ENCODE measurements around the gene EGFLAM. TPM values are rescaled to one million over a fixed set of nuclear protein-coding genes. Genes with fewer than 3 reads are reported as not detected.

EGFLAM gene
- total RNA-seq, 1 experiment from 2014 or later: 0.33 TPM

DNA sequence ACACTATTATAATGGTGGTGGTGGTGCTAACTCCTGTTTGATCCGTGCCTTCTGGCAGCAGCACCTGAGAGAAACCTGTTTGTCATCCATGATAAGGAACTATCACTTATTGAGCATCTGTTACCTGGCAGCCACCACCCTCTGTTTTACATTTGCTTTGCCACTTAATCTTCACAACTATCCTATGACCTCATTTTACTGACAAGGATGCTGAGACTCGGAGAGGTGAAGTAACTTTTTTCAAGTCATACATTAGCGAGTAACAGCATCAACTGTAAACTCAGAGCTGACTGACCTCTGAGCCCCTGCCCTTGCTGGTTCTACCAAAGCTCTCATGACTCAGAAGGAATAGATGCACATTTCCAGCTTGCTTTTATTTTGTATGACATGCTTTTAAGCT lies 81.1 kb downstream of the EGFLAM start:
- WGBS (ENCODE audit: extremely low coverage, insufficient read length, low lambda C conversion rate): no CpG with 5 or more reads among the region's 3 CpGs
- Mint-ChIP-seq H3K4me3 (no peak overlapping the region), H3K4me1 (no peaks in the 10 kb centered on the region), H3K9me3 (no peaks in the 10 kb centered on the region), H3K27me3 (ENCODE audit: low read depth) (no peaks in the 10 kb centered on the region; the same call in 1 of the 2 replicates), H3K27ac (no peak overlapping the region; a peak in 1 of 7 replicates), H3K36me3 (ENCODE audit: insufficient read depth in 1 of 3, low read depth in 3 of 3) (no peaks in the 10 kb centered on the region)
- Histone ChIP-seq H2BK20ac (ENCODE audit: low read depth, low read length, poor library complexity, severe bottlenecking) (no peak overlapping the region), H3T11ph (ENCODE audit: low read length) (no peak overlapping the region), H4K91ac (ENCODE audit: insufficient read length, low read depth, low read length) (no peak overlapping the region), H2BK12ac (ENCODE audit: insufficient read length, low read depth, low read length) (no peak overlapping the region), H3K9me3 (ENCODE audit: control insufficient read depth, low read depth, low read length) (no peaks in the 10 kb centered on the region), H3K27me3 (ENCODE audit: insufficient read depth, low read length) (no peaks in the 10 kb centered on the region), H3K79me1 (ENCODE audit: insufficient read depth, low read depth, low read length, poor library complexity, severe bottlenecking) (no peaks in the 10 kb centered on the region), H3K56ac (ENCODE audit: insufficient read length, low read depth, low read length) (no peak overlapping the region), H4K5ac (ENCODE audit: insufficient read length, low read depth, low read length) (no peak overlapping the region), H4K8ac (replicated peaks; ENCODE audit: insufficient read length, low read depth, low read length) (no peak overlapping the region), H2BK5ac (ENCODE audit: insufficient read length, low read length) (no peak overlapping the region), H4K20me1 (ENCODE audit: control insufficient read depth, insufficient read depth, insufficient read length) (peaks cover 3% of the 10 kb centered on the region), H3K23ac (ENCODE audit: insufficient read length, low read depth, low read length) (no peak overlapping the region), H3K9ac (ENCODE audit: extremely low read depth, insufficient read length, low read length) (no peak overlapping the region), H3K4me1 (ENCODE audit: insufficient read depth, low read length) (no peaks in the 10 kb centered on the region), H3K4me2 (ENCODE audit: insufficient read depth, insufficient read length, low read length) (no peak overlapping the region), H3K4ac (ENCODE audit: low read depth, low read length) (no peak overlapping the region), H3K23me2 (ENCODE audit: insufficient read length, low read depth, low read length, poor library complexity, severe bottlenecking) (no peaks in the 10 kb centered on the region), H3K27ac (ENCODE audit: insufficient read length, low read depth, low read length) (no peak overlapping the region), H2AFZ (ENCODE audit: low read length) (no peak overlapping the region), H2BK15ac (ENCODE audit: low read depth, low read length) (no peak overlapping the region), H3K79me2 (ENCODE audit: insufficient read depth, low read length) (no peaks in the 10 kb centered on the region), H2BK120ac (ENCODE audit: low read depth, low read length, poor library complexity, severe bottlenecking) (no peak overlapping the region), H2AK5ac (ENCODE audit: insufficient read length, low read length) (no peak overlapping the region), H3K18ac (ENCODE audit: insufficient read length, low read depth, low read length) (no peak overlapping the region), H3K14ac (ENCODE audit: insufficient read depth, low read length) (no peak overlapping the region)
- no peak for DNase-seq
- TF ChIP-seq, protein P1, sequence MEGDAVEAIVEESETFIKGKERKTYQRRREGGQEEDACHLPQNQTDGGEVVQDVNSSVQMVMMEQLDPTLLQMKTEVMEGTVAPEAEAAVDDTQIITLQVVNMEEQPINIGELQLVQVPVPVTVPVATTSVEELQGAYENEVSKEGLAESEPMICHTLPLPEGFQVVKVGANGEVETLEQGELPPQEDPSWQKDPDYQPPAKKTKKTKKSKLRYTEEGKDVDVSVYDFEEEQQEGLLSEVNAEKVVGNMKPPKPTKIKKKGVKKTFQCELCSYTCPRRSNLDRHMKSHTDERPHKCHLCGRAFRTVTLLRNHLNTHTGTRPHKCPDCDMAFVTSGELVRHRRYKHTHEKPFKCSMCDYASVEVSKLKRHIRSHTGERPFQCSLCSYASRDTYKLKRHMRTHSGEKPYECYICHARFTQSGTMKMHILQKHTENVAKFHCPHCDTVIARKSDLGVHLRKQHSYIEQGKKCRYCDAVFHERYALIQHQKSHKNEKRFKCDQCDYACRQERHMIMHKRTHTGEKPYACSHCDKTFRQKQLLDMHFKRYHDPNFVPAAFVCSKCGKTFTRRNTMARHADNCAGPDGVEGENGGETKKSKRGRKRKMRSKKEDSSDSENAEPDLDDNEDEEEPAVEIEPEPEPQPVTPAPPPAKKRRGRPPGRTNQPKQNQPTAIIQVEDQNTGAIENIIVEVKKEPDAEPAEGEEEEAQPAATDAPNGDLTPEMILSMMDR (conservative IDR thresholded peaks at IDR 0.05): no peak
